ENCODE results near the gene SCAMP5.

Gene SCAMP5

GRCh38 chr15:74977599-74977998 lies 17.8 kb upstream of the SCAMP5 start:
- no peak for DNase-seq

- DNase-seq = no peak
These were observed 17.3 kb upstream of the SCAMP5 start for GRCh38 chr15:74978077-74978476.

GRCh38 chr15:74978503-74978902 lies 16.9 kb upstream of the SCAMP5 start:
- no peak for DNase-seq

GRCh38 chr15:74982183-74982582 lies 13.2 kb upstream of the SCAMP5 start:
- DNase-seq = no peak

GRCh38 chr15:74983725-74984231 lies 11.6 kb upstream of the SCAMP5 start:
- no peak for DNase-seq

GRCh38 chr15:74988007-74988800 lies 7.2 kb upstream of the SCAMP5 start:
- no peak for DNase-seq

GRCh38 chr15:74989527-74989926 lies 5.8 kb upstream of the SCAMP5 start:
- no peak for DNase-seq

GRCh38 chr15:74992619-74993018 lies 2.7 kb upstream of the SCAMP5 start:
- DNase-seq = no peak

GRCh38 chr15:74994236-74994635 lies 1.1 kb upstream of the SCAMP5 start:
- no peak for DNase-seq

- no peak for DNase-seq
These were observed 678 bp upstream of the SCAMP5 start for GRCh38 chr15:74994685-74995084.

GRCh38 chr15:74995779-74996765 lies 709 bp downstream of the SCAMP5 start:
- DNase-seq = no peak

GRCh38 chr15:74997141-74997540 lies 1.8 kb downstream of the SCAMP5 start:
- DNase-seq = no peak

GRCh38 chr15:74997543-74997942 lies 2.2 kb downstream of the SCAMP5 start:
- DNase-seq = no peak

GRCh38 chr15:75001310-75001709 lies 5.9 kb downstream of the SCAMP5 start:
- DNase-seq = no peak

- DNase-seq = no peak
These were observed 7.0 kb downstream of the SCAMP5 start for GRCh38 chr15:75002398-75002797.

GRCh38 chr15:75007216-75007615 lies 11.9 kb downstream of the SCAMP5 start:
- DNase-seq = no peak

- no peak for DNase-seq
These were observed 12.9 kb downstream of the SCAMP5 start for GRCh38 chr15:75008221-75008625.

GRCh38 chr15:75008629-75009326 lies 13.4 kb downstream of the SCAMP5 start:
- no peak for DNase-seq

GRCh38 chr15:75016431-75016830 lies 21.1 kb downstream of the SCAMP5 start:
- DNase-seq = no peak

GRCh38 chr15:75019916-75020315 lies 24.6 kb downstream of the SCAMP5 start:
- no peak for DNase-seq

GRCh38 chr15:75021341-75021740 lies 26.0 kb downstream of the SCAMP5 start:
- DNase-seq = no peak

GRCh38 chr15:75022783-75023180 lies 27.4 kb downstream of the SCAMP5 start:
- DNase-seq = no peak
